IPS-20b (cell line): Measurements from ENCODE around the gene COL11A2.

Experiments used
- H3K27ac ChIP-seq: one replicate; pipeline ENCODE4 v1.5.1; 2013; ENCODE audit warnings: low read length
- H3K27me3 ChIP-seq: 2 replicates; pipeline ENCODE4 v1.6.1; 2013; ENCODE audit warnings: mild to moderate bottlenecking, low read length, inconsistent platforms; ENCODE audit not compliant: insufficient read depth
- H3K36me3 ChIP-seq: 2 replicates; pipeline ENCODE4 v1.6.1; 2013; ENCODE audit warnings: low read depth, mild to moderate bottlenecking, inconsistent platforms, low read length, moderate library complexity; ENCODE audit not compliant: insufficient read depth
- H3K4me1 ChIP-seq: 2 replicates; pipeline ENCODE4 v1.6.1; 2013; ENCODE audit warnings: mild to moderate bottlenecking, control low read depth, inconsistent platforms, low read length, moderate library complexity; ENCODE audit not compliant: insufficient read depth
- H3K4me3 ChIP-seq: 2 replicates; pipeline ENCODE4 v1.5.1; 2013; ENCODE audit warnings: mild to moderate bottlenecking, low read length, inconsistent platforms
- H3K9ac ChIP-seq: 2 replicates; pipeline ENCODE4 v1.6.1; 2013; ENCODE audit warnings: low read depth, mild to moderate bottlenecking, inconsistent platforms, low read length, moderate library complexity
- H3K9me3 ChIP-seq: 2 replicates; pipeline ENCODE4 v1.6.1; 2013; ENCODE audit warnings: mild to moderate bottlenecking, low read depth, low read length, inconsistent platforms; ENCODE audit not compliant: insufficient read depth

The COL11A2 gene

DNA sequence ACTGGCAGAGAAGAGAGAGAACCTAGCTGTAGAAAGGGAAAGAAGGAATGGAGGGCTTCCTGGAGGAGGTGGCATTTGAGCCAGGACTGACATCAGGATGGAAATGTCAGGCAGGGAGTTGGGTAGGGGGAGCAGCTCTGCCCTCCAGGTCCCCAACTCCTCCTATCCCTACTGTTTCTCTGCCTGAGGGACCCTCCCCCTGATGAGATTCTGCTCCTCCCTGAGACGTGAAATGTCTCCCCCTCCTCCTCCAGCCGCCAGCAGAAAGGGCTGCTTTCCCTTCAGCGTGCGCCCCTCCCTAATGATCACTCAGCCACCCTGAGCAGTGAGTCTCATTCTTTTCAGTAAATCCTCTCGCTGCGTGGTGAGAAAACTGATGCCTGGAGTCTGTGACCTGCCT, 75.8 kb downstream of the COL11A2 start:
- peak overlapping the region; percentile 96 for H3K27ac ChIP-seq
- peaks cover 12% of the 10 kb centered on the region for H3K27me3 ChIP-seq
- peak overlapping the region; percentile 99; the same call in 1 of the 2 replicates for H3K9ac ChIP-seq

DNA sequence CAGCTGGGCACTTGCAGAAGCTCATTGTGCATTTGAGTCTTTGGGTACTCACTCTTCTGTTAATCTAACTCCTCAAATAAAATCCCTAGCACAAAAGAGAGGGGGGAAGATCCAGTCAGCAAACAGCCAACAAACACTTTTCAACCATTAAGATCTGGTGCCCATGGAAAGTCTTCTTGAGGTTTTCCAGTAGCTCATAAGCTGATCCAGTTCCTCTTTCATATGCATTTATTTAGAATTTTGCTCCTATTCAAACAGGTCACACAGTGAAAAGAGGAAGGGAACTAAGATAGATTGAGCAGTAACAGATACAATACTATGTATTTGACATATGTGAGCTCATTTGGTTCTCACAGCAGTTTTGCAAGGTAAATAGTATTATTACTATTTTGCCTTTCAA, 77.9 kb downstream of the COL11A2 start:
- Histone ChIP-seq H3K27me3 (peaks cover 21% of the 10 kb centered on the region), H3K4me1 (peaks cover 6% of the 10 kb centered on the region), H3K9ac (no peak overlapping the region), H3K9me3 (no peaks in the 10 kb centered on the region), H3K36me3 (peaks cover 4% of the 10 kb centered on the region; the same call in 1 of the 2 replicates), H3K27ac (no peak overlapping the region), H3K4me3 (no peak overlapping the region)

More for the DNA sequence above, 75.8 kb downstream of the COL11A2 start:
- no peaks in the 10 kb centered on the region for H3K9me3 ChIP-seq
- H3K36me3 ChIP-seq: peaks cover 4% of the 10 kb centered on the region; the same call in 1 of the 2 replicates
- peak overlapping the region; percentile 97 for H3K4me3 ChIP-seq
- H3K4me1 ChIP-seq: peaks cover 20% of the 10 kb centered on the region

DNA sequence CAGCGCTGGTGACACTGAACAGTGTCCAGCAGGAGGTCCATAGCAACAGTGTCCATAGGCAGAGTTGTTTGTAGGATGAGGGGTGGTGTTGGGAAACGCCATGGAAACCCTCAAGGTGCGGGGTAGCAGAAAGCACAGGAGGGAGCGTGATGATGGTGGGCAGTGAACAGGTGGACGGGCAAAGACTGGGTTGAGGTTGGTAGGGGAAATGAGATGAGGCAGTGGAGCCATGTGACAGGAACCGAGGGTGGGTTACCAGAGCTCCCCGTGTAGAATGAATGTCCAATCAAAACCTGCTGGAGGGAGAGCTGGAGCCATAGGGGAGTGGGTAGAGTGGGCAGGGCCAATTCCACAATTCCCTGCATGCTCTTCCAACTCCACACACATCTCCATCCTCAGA, 78.5 kb downstream of the COL11A2 start:
- no peaks in the 10 kb centered on the region for H3K4me1 ChIP-seq
- peaks cover 24% of the 10 kb centered on the region for H3K27me3 ChIP-seq
- no peak overlapping the region for H3K27ac ChIP-seq
- no peaks in the 10 kb centered on the region for H3K36me3 ChIP-seq
- H3K4me3 ChIP-seq: no peak overlapping the region
- H3K9me3 ChIP-seq: no peaks in the 10 kb centered on the region
- no peak overlapping the region for H3K9ac ChIP-seq
